GM12878 (cell line): ENCODE data around the gene MARCHF10. TPM values are rescaled to one million over a fixed set of nuclear protein-coding genes. Genes with fewer than 3 reads are reported as not detected.

Experiments
- ATAC-seq: fragments of 200-7000 bp; cut with Tn5 transposase; 3 replicates; pipeline ENCODE4 v1.9.1; 2020; ENCODE audit warnings: mild to moderate bottlenecking, moderate library complexity
- BruUV-seq: library from RNA; stranded (reverse); fragments of 400-500 nt; replicated peaks from 2 replicates; lab custom pipeline; 2021; lab: Mats Ljungman, UMichigan
- CTCF ChIA-PET: fragments of 300-600 bp; sonication (Branson Sonifier 250); formaldehyde crosslinking; extraction: SDS; loops from one replicate; lab custom pipeline; 2021; ENCODE audit warnings: inconsistent platforms; lab: Yijun Ruan, JAX
- POLR2A ChIA-PET: fragments of 350-600 bp; formaldehyde crosslinking; extraction: SDS; loops from one replicate; lab custom pipeline; 2021; ENCODE audit warnings: inconsistent platforms; lab: Charles Lee
- RAD21 ChIA-PET: fragments of 300-600 bp; sonication (Branson Sonifier 250); formaldehyde crosslinking; loops from one replicate; lab custom pipeline; 2023; ENCODE audit warnings: antibody characterized with exemption; ENCODE audit not compliant: unreplicated experiment; lab: Charles Lee
- SMC1A ChIA-PET: fragments of 300-600 bp; sonication (Branson Sonifier 250); formaldehyde crosslinking; loops from one replicate; lab custom pipeline; 2023; ENCODE audit not compliant: unreplicated experiment, uncharacterized antibody; lab: Charles Lee
- DNase-seq: peaks from one replicate; pipeline ENCODE4 v3.0.0-alpha.2; 2011; ENCODE audit warnings: low read depth, low spot score
- FAIRE-seq: peaks from 3 replicates; lab custom pipeline; 2011; peaks lifted over from hg19 to GRCh38; lab: Jason Lieb, UNC
- H2AFZ ChIP-seq: 2 replicates; pipeline ENCODE4 v1.6.0; 2011; ENCODE audit warnings: low read depth, low read length, control low read depth; ENCODE audit not compliant: control insufficient read depth
- H3K27ac ChIP-seq: 2 replicates; pipeline ENCODE4 v1.5.1; 2011; ENCODE audit warnings: control low read depth; ENCODE audit not compliant: control insufficient read depth, insufficient read depth
- H3K27me3 ChIP-seq, 2 experiments: replicated peaks in 1 of 2; 2 replicates each; pipeline versions ENCODE4 v1.6.0 to v1.6.1; 2011; ENCODE audit warnings: low read length in 1 of 2; ENCODE audit not compliant: control insufficient read depth in 2 of 2, insufficient read depth in 2 of 2
- H3K36me3 ChIP-seq, 2 experiments: 2 replicates each; pipeline ENCODE4 v1.5.1; 2011; ENCODE audit warnings: low read length in 1 of 2; ENCODE audit not compliant: control insufficient read depth in 2 of 2, insufficient read depth in 2 of 2
- H3K4me1 ChIP-seq: 2 replicates; pipeline ENCODE4 v1.6.1; 2011; ENCODE audit warnings: mild to moderate bottlenecking, low read length, moderate library complexity, mixed read lengths; ENCODE audit not compliant: control insufficient read depth, insufficient read depth
- H3K4me2 ChIP-seq: 2 replicates; pipeline ENCODE4 v1.6.0; 2011; ENCODE audit warnings: control low read depth; ENCODE audit not compliant: control insufficient read depth, insufficient read depth
- H3K4me3 ChIP-seq: fragments of 200-600 bp; sonication (generic); 2 replicates; pipeline ENCODE4 v1.5.1; 2016
- H3K79me2 ChIP-seq: 2 replicates; pipeline ENCODE4 v1.6.0; 2011; ENCODE audit warnings: low read length; ENCODE audit not compliant: control insufficient read depth, insufficient read depth
- H3K9ac ChIP-seq: 2 replicates; pipeline ENCODE4 v1.8.0; 2011; ENCODE audit warnings: low read length, control low read depth, mixed read lengths; ENCODE audit not compliant: control insufficient read depth, insufficient read depth
- H3K9me3 ChIP-seq: replicated peaks from 3 replicates; pipeline ENCODE4 v1.5.1; 2011; ENCODE audit warnings: mild to moderate bottlenecking, low read length; ENCODE audit not compliant: control insufficient read depth, insufficient read depth
- H4K20me1 ChIP-seq: 2 replicates; pipeline ENCODE4 v1.6.0; 2011; ENCODE audit not compliant: control insufficient read depth, insufficient read depth
- CBX5 ChIP-seq: sonication (generic); IDR thresholded peaks from 2 replicates; pipeline ENCODE4 v1.6.1; 2016; ENCODE audit warnings: low read depth, moderate library complexity, mild to moderate bottlenecking, inconsistent platforms
- EGR1 ChIP-seq, 2 experiments: IDR thresholded peaks; 1 replicate in 1 of 2; 2 replicates in 1 of 2; pipeline ENCODE4 v1.6.1; 2011 to 2012; ENCODE audit warnings: low read depth in 2 of 2, low read length in 2 of 2, borderline replicate concordance in 1 of 2, mild to moderate bottlenecking in 1 of 2, moderate library complexity in 1 of 2
- FOS ChIP-seq: IDR thresholded peaks from 3 replicates; pipeline ENCODE4 v1.6.1; 2011; ENCODE audit warnings: borderline replicate concordance; ENCODE audit not compliant: insufficient read length; ENCODE audit errors: extremely low read depth
- SMAD1 ChIP-seq: fragments of 450-650 bp; IDR thresholded peaks from 2 replicates; pipeline ENCODE4 v1.6.1; 2018; ENCODE audit warnings: mild to moderate bottlenecking, low read depth; ENCODE audit not compliant: partially characterized antibody
- ZNF384 ChIP-seq: IDR thresholded peaks from 2 replicates; pipeline ENCODE4 v1.6.1; 2012; ENCODE audit warnings: low read depth, mild to moderate bottlenecking, low read length, improper control_type of control experiment, borderline replicate concordance
- WGBS: methylation state at CpG from one replicate; pipeline ENCODE4 v1.1.6; 2016; ENCODE audit warnings: low lambda C conversion rate; ENCODE audit not compliant: insufficient replicate concordance, insufficient coverage; ENCODE audit errors: missing lambda C conversion rate; 5-methylcytosine and 5-hydroxymethylcytosine counted together
- in situ Hi-C: fragments of 300-500 bp; cut with MboI; formaldehyde crosslinking; loops from 9 replicates; pipeline ENCODE4 v1.14.3; 2018; ENCODE audit warnings: mixed read lengths
- intact Hi-C: fragments of 100-400 bp; cut with micrococcal nuclease; formaldehyde crosslinking; loops from one replicate; pipeline ENCODE4 v1.14.2; 2022; ENCODE audit not compliant: unreplicated experiment
- polyA plus RNA-seq, 11 experiments: library from polyadenylated mRNA; depleted of rRNA in 4 of 11; unstranded in 6 of 11; stranded (reverse) in 5 of 11; fragments of >200 nt; fragmentation: Nextera tagmentation in 4 of 11; fragmentation: Illumina TruSeq in 1 of 11; extraction: Ambion mirVana in 4 of 11; extraction: Trizol in 1 of 11; gene quantifications; 1 replicate in 1 of 11; 2 replicates in 10 of 11; pipeline versions ENCODE4 v1.2.1 to v1.2.3, GENCODE V29; 2011 to 2016; ENCODE audit warnings: inconsistent platforms in 2 of 11, missing spikeins in 2 of 11, low read depth in 1 of 11
- total RNA-seq, 4 experiments: library from RNA; depleted of rRNA in 3 of 4; stranded (reverse); fragments of >200 nt in 3 of 4; fragmentation: Illumina TruSeq in 1 of 4; extraction: Trizol in 1 of 4; gene quantifications; 2 replicates each; pipeline versions ENCODE4 v1.2.1 to v1.2.3, GENCODE V29; 2013 to 2021
- TF ChIP-seq, protein P1 (sequence below): fragments of 450-650 bp; IDR thresholded peaks from 2 replicates; pipeline ENCODE4 v1.6.1; 2017; ENCODE audit warnings: mild to moderate bottlenecking, moderate library complexity

MARCHF10 gene
- total and polyA plus RNA-seq, 10 of the 15 experiments (the other 5 are each of a cell fraction or from before 2014, with no cell fraction given), result 0.11 to 0.24 TPM; not detected in 8

DNA sequence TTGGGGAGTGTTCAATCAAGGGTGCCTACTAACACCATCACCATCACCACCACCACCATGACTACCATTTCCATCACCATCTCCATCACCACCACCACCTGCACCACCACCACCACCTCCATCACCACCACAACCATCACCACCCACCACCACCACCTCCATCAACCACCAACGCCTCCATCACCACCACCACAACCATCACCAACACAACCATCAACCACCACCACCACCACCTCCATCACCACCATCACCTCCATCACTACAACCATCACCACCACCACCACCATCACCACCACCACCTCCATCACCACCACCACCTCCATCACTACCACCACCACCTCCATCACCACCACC is 15.7 kb downstream of the MARCHF10 start:
- Histone ChIP-seq H4K20me1 (no peaks in the 10 kb centered on the region), H3K4me2 (no peak overlapping the region), H3K27ac (no peak overlapping the region), H2AFZ (no peak overlapping the region), H3K79me2 (no peaks in the 10 kb centered on the region), H3K4me3 (no peak overlapping the region), H3K36me3 (no peaks in the 10 kb centered on the region), H3K9me3 (no peaks in the 10 kb centered on the region), H3K27me3 (no peaks in the 10 kb centered on the region; a peak in 1 of 4 replicates), H3K9ac (no peak overlapping the region), H3K4me1 (no peaks in the 10 kb centered on the region)
- BruUV-seq, result no TSS peak
- RAD21 ChIA-PET, result no interaction called here
- SMC1A ChIA-PET, result no interaction called here
- in situ Hi-C loops (no loop called here), intact Hi-C loops (no loop called here)
- DNase-seq (no peak), FAIRE-seq (no peak), ATAC-seq (no peak)
- 67% methylated on average over 1 of the region's 1 CpG for WGBS
- TF ChIP-seq EGR1 (IDR thresholded peaks at IDR 0.05; ENCODE audit: borderline replicate concordance in 1 of 2, low read depth in 2 of 2, low read length in 2 of 2) (no peak), SMAD1 (no peak), CBX5 (no peak), FOS (no peak), ZNF384 (no peak)
- TF ChIP-seq, protein P1, sequence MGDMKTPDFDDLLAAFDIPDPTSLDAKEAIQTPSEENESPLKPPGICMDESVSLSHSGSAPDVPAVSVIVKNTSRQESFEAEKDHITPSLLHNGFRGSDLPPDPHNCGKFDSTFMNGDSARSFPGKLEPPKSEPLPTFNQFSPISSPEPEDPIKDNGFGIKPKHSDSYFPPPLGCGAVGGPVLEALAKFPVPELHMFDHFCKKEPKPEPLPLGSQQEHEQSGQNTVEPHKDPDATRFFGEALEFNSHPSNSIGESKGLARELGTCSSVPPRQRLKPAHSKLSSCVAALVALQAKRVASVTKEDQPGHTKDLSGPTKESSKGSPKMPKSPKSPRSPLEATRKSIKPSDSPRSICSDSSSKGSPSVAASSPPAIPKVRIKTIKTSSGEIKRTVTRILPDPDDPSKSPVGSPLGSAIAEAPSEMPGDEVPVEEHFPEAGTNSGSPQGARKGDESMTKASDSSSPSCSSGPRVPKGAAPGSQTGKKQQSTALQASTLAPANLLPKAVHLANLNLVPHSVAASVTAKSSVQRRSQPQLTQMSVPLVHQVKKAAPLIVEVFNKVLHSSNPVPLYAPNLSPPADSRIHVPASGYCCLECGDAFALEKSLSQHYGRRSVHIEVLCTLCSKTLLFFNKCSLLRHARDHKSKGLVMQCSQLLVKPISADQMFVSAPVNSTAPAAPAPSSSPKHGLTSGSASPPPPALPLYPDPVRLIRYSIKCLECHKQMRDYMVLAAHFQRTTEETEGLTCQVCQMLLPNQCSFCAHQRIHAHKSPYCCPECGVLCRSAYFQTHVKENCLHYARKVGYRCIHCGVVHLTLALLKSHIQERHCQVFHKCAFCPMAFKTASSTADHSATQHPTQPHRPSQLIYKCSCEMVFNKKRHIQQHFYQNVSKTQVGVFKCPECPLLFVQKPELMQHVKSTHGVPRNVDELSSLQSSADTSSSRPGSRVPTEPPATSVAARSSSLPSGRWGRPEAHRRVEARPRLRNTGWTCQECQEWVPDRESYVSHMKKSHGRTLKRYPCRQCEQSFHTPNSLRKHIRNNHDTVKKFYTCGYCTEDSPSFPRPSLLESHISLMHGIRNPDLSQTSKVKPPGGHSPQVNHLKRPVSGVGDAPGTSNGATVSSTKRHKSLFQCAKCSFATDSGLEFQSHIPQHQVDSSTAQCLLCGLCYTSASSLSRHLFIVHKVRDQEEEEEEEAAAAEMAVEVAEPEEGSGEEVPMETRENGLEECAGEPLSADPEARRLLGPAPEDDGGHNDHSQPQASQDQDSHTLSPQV, result no peak
- POLR2A ChIA-PET, result no interaction called here
- CTCF ChIA-PET, result no interaction called here
